H1 (cell line): Measurements from ENCODE around the gene DIAPH2. TPM values are rescaled to one million over a fixed set of nuclear protein-coding genes. Genes with fewer than 3 reads are reported as not detected.

Experiments
- CTCF ChIA-PET: fragments of 300-600 bp; sonication (Branson Sonifier 250); formaldehyde crosslinking; loops from one replicate; lab custom pipeline; 2021; ENCODE audit not compliant: partially characterized antibody; lab: Charles Lee
- POLR2A ChIA-PET: fragments of 300-600 bp; sonication (Branson Sonifier 250); formaldehyde crosslinking; loops from one replicate; lab custom pipeline; 2021; ENCODE audit warnings: inconsistent platforms; ENCODE audit not compliant: partially characterized antibody; lab: Charles Lee
- DNase-seq, 2 experiments: peaks; one replicate each; pipeline versions ENCODE4 v3.0.0 to v3.0.0-alpha.2; 2010 to 2022; ENCODE audit warnings: low spot score in 2 of 2, low read depth in 1 of 2, mixed read lengths in 1 of 2
- FAIRE-seq: peaks from 2 replicates; lab custom pipeline; 2011; peaks lifted over from hg19 to GRCh38; lab: Jason Lieb, UNC
- H2AFZ ChIP-seq: 2 replicates; pipeline ENCODE4 v1.8.1; 2012; ENCODE audit warnings: low read length, inconsistent platforms
- H2AK5ac ChIP-seq: 2 replicates; pipeline ENCODE4 v1.6.1; 2013; ENCODE audit warnings: low read depth, low read length
- H2BK120ac ChIP-seq: replicated peaks from 2 replicates; pipeline ENCODE3; 2013; ENCODE audit warnings: low read depth, low read length, inconsistent platforms
- H2BK12ac ChIP-seq: 2 replicates; pipeline ENCODE4 v1.6.1; 2013; ENCODE audit warnings: low read depth, low read length
- H2BK15ac ChIP-seq: 2 replicates; pipeline ENCODE4 v1.6.1; 2013; ENCODE audit warnings: low read length
- H2BK20ac ChIP-seq: 2 replicates; pipeline ENCODE4 v1.6.1; 2013; ENCODE audit warnings: low read length
- H2BK5ac ChIP-seq: 2 replicates; pipeline ENCODE4 v1.6.1; 2013; ENCODE audit warnings: low read depth, low read length
- H3K14ac ChIP-seq: 2 replicates; pipeline ENCODE4 v1.6.1; 2013; ENCODE audit warnings: inconsistent platforms; ENCODE audit not compliant: insufficient read length
- H3K18ac ChIP-seq: 2 replicates; pipeline ENCODE4 v1.6.1; 2013; ENCODE audit warnings: low read length; ENCODE audit errors: extremely low read depth
- H3K23ac ChIP-seq: 2 replicates; pipeline ENCODE4 v1.6.1; 2013; ENCODE audit warnings: inconsistent platforms; ENCODE audit not compliant: insufficient read length
- H3K23me2 ChIP-seq: 2 replicates; pipeline ENCODE4 v1.6.1; 2013; ENCODE audit warnings: low read depth, low read length
- H3K27ac ChIP-seq: 2 replicates; pipeline ENCODE4 v1.6.1; 2011; ENCODE audit warnings: low read depth, low read length, inconsistent platforms
- H3K27me3 ChIP-seq, 4 experiments: replicated peaks in 1 of 4; 1 replicate in 1 of 4; 2 replicates in 3 of 4; pipeline versions ENCODE4 v1.6.1 to v1.8.1; 2011 to 2013; ENCODE audit warnings: low read length in 3 of 4, mild to moderate bottlenecking in 3 of 4, inconsistent platforms in 2 of 4, mixed read lengths in 2 of 4, moderate library complexity in 1 of 4; ENCODE audit not compliant: control insufficient read depth in 3 of 4, insufficient read depth in 3 of 4; ENCODE audit errors: extremely low read depth in 1 of 4
- H3K36me3 ChIP-seq, 4 experiments: 2 replicates each; pipeline versions ENCODE4 v1.6.1 to v1.8.1; 2011 to 2013; ENCODE audit warnings: mild to moderate bottlenecking in 4 of 4, low read length in 3 of 4, moderate library complexity in 2 of 4, control low read depth in 1 of 4, inconsistent platforms in 1 of 4; ENCODE audit not compliant: insufficient read depth in 4 of 4, control insufficient read depth in 2 of 4
- H3K4ac ChIP-seq: replicated peaks from 2 replicates; pipeline ENCODE3; 2013; ENCODE audit warnings: low read length, low read depth, mixed read lengths, inconsistent platforms; ENCODE audit not compliant: insufficient read length
- H3K4me1 ChIP-seq, 4 experiments: replicated peaks in 1 of 4; 1 replicate in 1 of 4; 2 replicates in 3 of 4; pipeline versions ENCODE4 v1.6.1 to v1.8.1; 2011 to 2013; ENCODE audit warnings: low read length in 3 of 4, inconsistent platforms in 2 of 4, mixed read lengths in 1 of 4; ENCODE audit not compliant: insufficient read depth in 4 of 4, control insufficient read depth in 3 of 4
- H3K4me2 ChIP-seq, 2 experiments: 2 replicates each; pipeline versions ENCODE4 v1.6.1 to v1.8.1; 2011 to 2013; ENCODE audit warnings: low read depth in 2 of 2, low read length in 2 of 2, control low read depth in 1 of 2, inconsistent platforms in 1 of 2, mild to moderate bottlenecking in 1 of 2; ENCODE audit not compliant: insufficient read depth in 1 of 2
- H3K4me3 ChIP-seq, 4 experiments: fragments of 200-600, 300-600 bp in 1 of 4; sonication (generic), shearing (Covaris generic), sonication (Bioruptor Twin) in 1 of 4; 2 replicates each; pipeline versions ENCODE4 v1.5.1 to v1.8.1; 2011 to 2016; ENCODE audit warnings: low read length in 4 of 4, low read depth in 3 of 4, control low read depth in 2 of 4, inconsistent platforms in 2 of 4, mild to moderate bottlenecking in 2 of 4, mixed read lengths in 1 of 4, moderate library complexity in 1 of 4; ENCODE audit not compliant: insufficient read depth in 2 of 4; ENCODE audit errors: extremely low read depth in 1 of 4
- H3K56ac ChIP-seq: replicated peaks from 2 replicates; pipeline ENCODE3; 2013; ENCODE audit warnings: low read depth, mild to moderate bottlenecking, mixed read lengths, low read length, inconsistent platforms; ENCODE audit not compliant: insufficient read length
- H3K79me1 ChIP-seq: 2 replicates; pipeline ENCODE4 v1.6.1; 2013; ENCODE audit warnings: low read depth, low read length, control low read depth
- H3K79me2 ChIP-seq, 2 experiments: 2 replicates each; pipeline versions ENCODE4 v1.6.1 to v1.8.1; 2012 to 2013; ENCODE audit warnings: low read length in 2 of 2, mild to moderate bottlenecking in 2 of 2, inconsistent platforms in 1 of 2; ENCODE audit not compliant: insufficient read depth in 2 of 2, control insufficient read depth in 1 of 2
- H3K9ac ChIP-seq, 4 experiments: replicated peaks in 1 of 4; 1 replicate in 1 of 4; 2 replicates in 3 of 4; pipeline versions ENCODE4 v1.6.1 to v1.8.1; 2011 to 2013; ENCODE audit warnings: low read depth in 3 of 4, low read length in 3 of 4, control low read depth in 2 of 4, mild to moderate bottlenecking in 2 of 4, moderate library complexity in 2 of 4, inconsistent platforms in 1 of 4; ENCODE audit errors: extremely low read depth in 1 of 4
- H3K9me3 ChIP-seq, 2 experiments: 2 replicates each; pipeline versions ENCODE4 v1.6.1 to v1.8.1; 2012 to 2013; ENCODE audit warnings: mild to moderate bottlenecking in 2 of 2, moderate library complexity in 2 of 2, control low read depth in 1 of 2, inconsistent platforms in 1 of 2, low read depth in 1 of 2, low read length in 1 of 2, mixed read lengths in 1 of 2; ENCODE audit not compliant: insufficient read depth in 2 of 2
- H4K20me1 ChIP-seq, 2 experiments: replicated peaks in 1 of 2; 2 replicates each; pipeline versions ENCODE3 to v1.8.1; 2011 to 2013; ENCODE audit warnings: inconsistent platforms in 2 of 2, low read length in 2 of 2, mild to moderate bottlenecking in 1 of 2; ENCODE audit not compliant: insufficient read depth in 2 of 2, control insufficient read depth in 1 of 2
- H4K5ac ChIP-seq: 2 replicates; pipeline ENCODE4 v1.6.1; 2013; ENCODE audit warnings: low read length, low read depth, mixed read lengths, inconsistent platforms; ENCODE audit not compliant: insufficient read length
- H4K8ac ChIP-seq: 2 replicates; pipeline ENCODE4 v1.8.0; 2013; ENCODE audit warnings: mild to moderate bottlenecking, moderate library complexity, low read length, inconsistent platforms; ENCODE audit not compliant: insufficient read depth; ENCODE audit errors: extremely low read depth
- H4K91ac ChIP-seq: replicated peaks from 2 replicates; pipeline ENCODE3; 2013; ENCODE audit warnings: low read length, mixed read lengths, inconsistent platforms; ENCODE audit not compliant: insufficient read length
- CHD1 ChIP-seq: IDR thresholded peaks from 2 replicates; pipeline ENCODE4 v1.6.1; 2012; ENCODE audit warnings: low read depth, low read length, improper control_type of control experiment
- E2F6 ChIP-seq: IDR thresholded peaks from 2 replicates; pipeline ENCODE4 v1.6.1; 2012; ENCODE audit warnings: inconsistent platforms
- HDAC2 ChIP-seq, 2 experiments: fragments of 300-600 bp in 1 of 2; sonication (generic) in 1 of 2; IDR thresholded peaks; 2 replicates each; pipeline ENCODE4 v1.6.1; 2011 to 2012; ENCODE audit warnings: low read depth in 2 of 2, low read length in 2 of 2, mild to moderate bottlenecking in 2 of 2, moderate library complexity in 2 of 2, borderline replicate concordance in 1 of 2, inconsistent platforms in 1 of 2
- KDM4A ChIP-seq: IDR thresholded peaks from one replicate; pipeline ENCODE4 v1.7.1; 2012; ENCODE audit warnings: low read depth, mild to moderate bottlenecking, moderate library complexity, low read length, inconsistent platforms; ENCODE audit not compliant: severe bottlenecking
- MAFK ChIP-seq: IDR thresholded peaks from 2 replicates; pipeline ENCODE4 v1.6.1; 2012; ENCODE audit warnings: low read depth, mild to moderate bottlenecking, improper control_type of control experiment, low read length
- NRF1 ChIP-seq: IDR thresholded peaks from 2 replicates; pipeline ENCODE4 v1.6.1; 2011; ENCODE audit warnings: mild to moderate bottlenecking, low read depth, low read length, improper control_type of control experiment
- POLR2A ChIP-seq, 2 experiments: IDR thresholded peaks; 1 replicate in 1 of 2; 2 replicates in 1 of 2; pipeline ENCODE4 v1.6.1; 2011; ENCODE audit warnings: low read depth in 2 of 2, low read length in 2 of 2, mild to moderate bottlenecking in 2 of 2; ENCODE audit errors: control extremely low read depth in 1 of 2
- SAP30 ChIP-seq: fragments of 300-600 bp; sonication (generic); IDR thresholded peaks from 2 replicates; pipeline ENCODE4 v1.7.1; 2012; ENCODE audit warnings: low read length, moderate library complexity, mild to moderate bottlenecking, inconsistent platforms; ENCODE audit not compliant: insufficient read depth, insufficient replicate concordance
- SIX5 ChIP-seq: IDR thresholded peaks from 2 replicates; pipeline ENCODE4 v1.6.1; 2011; ENCODE audit warnings: mild to moderate bottlenecking, low read depth, low read length
- SRF ChIP-seq: IDR thresholded peaks from 2 replicates; pipeline ENCODE4 v1.6.1; 2011; ENCODE audit warnings: mild to moderate bottlenecking, low read depth, low read length, moderate library complexity
- SUZ12 ChIP-seq: fragments of 200-600 bp; sonication (generic); IDR thresholded peaks from 2 replicates; pipeline ENCODE4 v1.6.1; 2012; ENCODE audit warnings: mild to moderate bottlenecking, inconsistent platforms, low read length, moderate library complexity, mixed read lengths
- WGBS, 2 experiments: shearing (Covaris generic) in 1 of 2; methylation state at CpG; one replicate each; pipeline versions ENCODE4 v1.1.6 to v1.1.7; 2013 to 2015; ENCODE audit warnings: low lambda C conversion rate in 2 of 2, mixed read lengths in 2 of 2, inconsistent platforms in 1 of 2, low coverage in 1 of 2, missing lambda C conversion rate in 1 of 2; ENCODE audit not compliant: insufficient replicate concordance in 2 of 2, insufficient coverage in 1 of 2, insufficient read length in 1 of 2; ENCODE audit errors: extremely low coverage in 1 of 2, missing lambda C conversion rate in 1 of 2; 5-methylcytosine and 5-hydroxymethylcytosine counted together
- polyA plus RNA-seq, 7 experiments: library from polyadenylated mRNA; depleted of rRNA in 3 of 7; stranded (reverse) in 5 of 7; unstranded in 2 of 7; fragments of >200 nt in 5 of 7; fragments of 200-250 nt in 2 of 7; gene quantifications; 1 replicate in 5 of 7; 2 replicates in 1 of 7; 4 replicates in 1 of 7; pipeline versions ENCODE4 v1.2.1 to v1.2.3, GENCODE V29; 2011 to 2013; ENCODE audit warnings: missing spikeins in 2 of 7, mixed read lengths in 2 of 7
- total RNA-seq: library from RNA; stranded (reverse); fragmentation: NEBNext Ultra II Directional; extraction: Animal tissue kit (Norgen Biotek cat#: 25700); gene quantifications from 2 replicates; pipeline ENCODE4 v1.2.1, GENCODE V29; 2021

Gene DIAPH2
- total and polyA plus RNA-seq, 2 of the 8 experiments (the other 6 are each of a cell fraction or from before 2014, with no cell fraction given) = 4.4 to 24.3 TPM

GRCh38 chrX:97531825-97532224, 847.2 kb downstream of the DIAPH2 start:
- no peaks in the 10 kb centered on the region for H4K20me1 ChIP-seq
- H3K27me3 ChIP-seq = no peaks in the 10 kb centered on the region
- H3K18ac ChIP-seq = no peak overlapping the region
- no peak overlapping the region for H3K14ac ChIP-seq
- no peak overlapping the region for H2AFZ ChIP-seq
- 93% methylated on average over 3 of the region's 3 CpGs; no CpG with 5 or more reads in 1 of the 2 experiments for WGBS, 2 experiments
- no peak overlapping the region for H3K9ac ChIP-seq
- no peaks in the 10 kb centered on the region for H3K23me2 ChIP-seq
- no peaks in the 10 kb centered on the region for H3K79me2 ChIP-seq
- no peak overlapping the region for H3K4ac ChIP-seq
- CTCF ChIA-PET = no interaction called here
- no peak overlapping the region for H3K4me2 ChIP-seq
- DNase-seq (no peak), FAIRE-seq (no peak)
- POLR2A ChIA-PET = no interaction called here
- no peak overlapping the region for H2BK12ac ChIP-seq
- no peak overlapping the region for H2BK15ac ChIP-seq
- no peaks in the 10 kb centered on the region for H3K79me1 ChIP-seq
- no peak for TF ChIP-seq E2F6
- no peak for TF ChIP-seq SIX5
- TF ChIP-seq HDAC2 (IDR thresholded peaks at IDR 0.05; ENCODE audit: borderline replicate concordance in 1 of 2, low read depth in 2 of 2, low read length in 2 of 2) = no peak
- TF ChIP-seq SUZ12 = no peak
- no peak for TF ChIP-seq KDM4A
- no peak for TF ChIP-seq SAP30
- no peak for TF ChIP-seq NRF1
- TF ChIP-seq CHD1 = no peak
- TF ChIP-seq SRF = no peak
- no peak for TF ChIP-seq MAFK
- TF ChIP-seq POLR2A (IDR thresholded peaks at IDR 0.05; ENCODE audit: control extremely low read depth in 1 of 2, low read depth in 2 of 2, low read length in 2 of 2) = no peak
- H4K91ac ChIP-seq = no peak overlapping the region
- no peak overlapping the region for H3K23ac ChIP-seq
- H4K8ac ChIP-seq = no peak overlapping the region
- no peak overlapping the region for H2AK5ac ChIP-seq
- no peak overlapping the region for H2BK120ac ChIP-seq
- H4K5ac ChIP-seq = no peak overlapping the region
- H3K4me1 ChIP-seq = no peaks in the 10 kb centered on the region
- H3K9me3 ChIP-seq = peaks cover 2 to 3% of the 10 kb centered on the region in 2 experiments; a peak in 1 of 4 replicates
- H2BK20ac ChIP-seq = no peak overlapping the region
- no peaks in the 10 kb centered on the region; a peak in 1 of 8 replicates for H3K36me3 ChIP-seq
- no peak overlapping the region for H2BK5ac ChIP-seq
- H3K27ac ChIP-seq = no peak overlapping the region
- H3K4me3 ChIP-seq = no peak overlapping the region
- no peak overlapping the region for H3K56ac ChIP-seq
